HG03521 (cell line): ENCODE measurements around the gene NCF4.

Experiments used
- ATAC-seq: cut with Tn5 transposase; IDR thresholded peaks from one replicate; pipeline ENCODE4 v1.9.1; 2021; ENCODE audit warnings: mild to moderate bottlenecking, moderate library complexity; ENCODE audit not compliant: unreplicated experiment

Gene NCF4

GRCh38 chr22:36835903-36836302 is 24.9 kb upstream of the NCF4 start:
- ATAC-seq = no peak

- no peak for ATAC-seq
These were observed 22.4 kb upstream of the NCF4 start for GRCh38 chr22:36838119-36839030.

GRCh38 chr22:36839356-36840073 is 21.3 kb upstream of the NCF4 start:
- ATAC-seq = no peak

GRCh38 chr22:36840106-36840505 is 20.7 kb upstream of the NCF4 start:
- no peak for ATAC-seq

- no peak for ATAC-seq
These were observed 14.5 kb upstream of the NCF4 start for GRCh38 chr22:36846271-36846670.

GRCh38 chr22:36846949-36847348 is 13.9 kb upstream of the NCF4 start:
- no peak for ATAC-seq

GRCh38 chr22:36850056-36850455 is 10.8 kb upstream of the NCF4 start:
- ATAC-seq = no peak

GRCh38 chr22:36850682-36851081 is 10.1 kb upstream of the NCF4 start:
- ATAC-seq = no peak

- ATAC-seq = no peak
These were observed 8.5 kb upstream of the NCF4 start for GRCh38 chr22:36852056-36852973.

GRCh38 chr22:36853407-36854099 is 7.3 kb upstream of the NCF4 start:
- no peak for ATAC-seq

- no peak for ATAC-seq
These were observed 5.3 kb upstream of the NCF4 start for GRCh38 chr22:36855478-36855877.

- no peak for ATAC-seq
These were observed 4.5 kb upstream of the NCF4 start for GRCh38 chr22:36856121-36856791.

GRCh38 chr22:36856792-36857135 is 4.0 kb upstream of the NCF4 start:
- ATAC-seq = no peak

- no peak for ATAC-seq
These were observed 2.6 kb upstream of the NCF4 start for GRCh38 chr22:36858156-36858555.

GRCh38 chr22:36858966-36859365 is 1.8 kb upstream of the NCF4 start:
- no peak for ATAC-seq

GRCh38 chr22:36860017-36860416 is 789 bp upstream of the NCF4 start:
- no peak for ATAC-seq

GRCh38 chr22:36860438-36860820 is 377 bp upstream of the NCF4 start:
- ATAC-seq = no peak

GRCh38 chr22:36862251-36863242 is 1.7 kb downstream of the NCF4 start:
- ATAC-seq = no peak

GRCh38 chr22:36863281-36863680 is 2.5 kb downstream of the NCF4 start:
- ATAC-seq = no peak
